SKM-1 (cell line): ENCODE results near the gene SGF29.
"Not testable (repeated sequence)": the region's sequence is repeated elsewhere in the genome, so short reads cannot be mapped to it uniquely, and the experiment has no call there.

ENCODE experiments used
- DNase-seq: peaks from one replicate; lab custom pipeline; 2025; ENCODE audit not compliant: unreplicated experiment; lab: John Stamatoyannopoulos, UW

SGF29 gene

GRCh38 chr16:28553776-28554633, at the start of gene SGF29:
TSS of gene SGF29 (plus strand) at chr16:28553920. CDS start at chr16:28581070, 27,150 bp downstream.
- DNase-seq = peak; percentile 88

- no peak for DNase-seq
These were observed 48.9 kb upstream of the SGF29 start for GRCh38 chr16:28504707-28505404.

GRCh38 chr16:28505489-28506137, 48.1 kb upstream of the SGF29 start:
- DNase-seq = no peak

- no peak for DNase-seq
These were observed 42.7 kb upstream of the SGF29 start for GRCh38 chr16:28511031-28511430.

- no peak for DNase-seq
These were observed 41.6 kb upstream of the SGF29 start for GRCh38 chr16:28511801-28512789.

- no peak for DNase-seq
These were observed 40.1 kb upstream of the SGF29 start for GRCh38 chr16:28513484-28514181.

- DNase-seq = no peak
These were observed 39.5 kb upstream of the SGF29 start for GRCh38 chr16:28514246-28514645.

GRCh38 chr16:28520672-28521071, 33.0 kb upstream of the SGF29 start:
- no peak for DNase-seq

GRCh38 chr16:28521436-28521835, 32.3 kb upstream of the SGF29 start:
- DNase-seq = no peak

GRCh38 chr16:28522792-28523191, 30.9 kb upstream of the SGF29 start:
- DNase-seq = no peak

GRCh38 chr16:28524681-28525171, 29.0 kb upstream of the SGF29 start:
- DNase-seq = no peak

GRCh38 chr16:28526201-28527099, 27.3 kb upstream of the SGF29 start:
- no peak for DNase-seq

GRCh38 chr16:28527100-28527785, 26.5 kb upstream of the SGF29 start:
- DNase-seq = not testable (repeated sequence)

GRCh38 chr16:28527985-28528384, 25.7 kb upstream of the SGF29 start:
- no peak for DNase-seq

GRCh38 chr16:28528463-28528867, 25.3 kb upstream of the SGF29 start:
- no peak for DNase-seq

GRCh38 chr16:28529124-28529523, 24.6 kb upstream of the SGF29 start:
- no peak for DNase-seq

- DNase-seq = no peak
These were observed 21.7 kb upstream of the SGF29 start for GRCh38 chr16:28531777-28532744.
